ENCODE measurements around the gene FAM163A. TPM values are rescaled to one million over a fixed set of nuclear protein-coding genes. Genes with fewer than 3 reads are reported as not detected.
"Not testable (repeated sequence)": the region's sequence is repeated elsewhere in the genome, so short reads cannot be mapped to it uniquely, and the experiment has no call there.

Gene FAM163A
- total RNA-seq, 4 donors from 2014 or later, result 0.21 TPM; not detected in 3

GRCh38 chr1:179848233-179848632 is 105.1 kb downstream of the FAM163A start:
- H3K27ac ChIP-seq, result no peak overlapping the region
- H3K27me3 ChIP-seq, result no peaks in the 10 kb centered on the region
- H3K4me1 ChIP-seq, result no peaks in the 10 kb centered on the region
- intact Hi-C loops (cut with DNase I; ENCODE audit: low total_unique reads), result no loop called here
- no peak overlapping the region for H3K4me3 ChIP-seq
- DNase-seq, result no peak
- H3K9me3 ChIP-seq, result no peaks in the 10 kb centered on the region
- TF ChIP-seq POLR2A (IDR thresholded peaks at IDR 0.05) (no peak), CTCF (IDR thresholded peaks at IDR 0.05) (no peak)
- no peaks in the 10 kb centered on the region for H3K36me3 ChIP-seq

- no peak for DNase-seq
- H3K27ac ChIP-seq, result no peak overlapping the region
- no peaks in the 10 kb centered on the region for H3K9me3 ChIP-seq
- H3K4me1 ChIP-seq, result no peaks in the 10 kb centered on the region
- H3K4me3 ChIP-seq, result no peak overlapping the region
- intact Hi-C loops (cut with DNase I; ENCODE audit: low total_unique reads), result no loop called here
- TF ChIP-seq POLR2A (IDR thresholded peaks at IDR 0.05) (no peak), CTCF (IDR thresholded peaks at IDR 0.05) (no peak)
- H3K36me3 ChIP-seq, result no peaks in the 10 kb centered on the region
- H3K27me3 ChIP-seq, result no peaks in the 10 kb centered on the region
Observed at GRCh38 chr1:179853102-179853501, 110.0 kb downstream of the FAM163A start.

GRCh38 chr1:179855831-179856230 is 112.7 kb downstream of the FAM163A start:
- H3K4me3 ChIP-seq; H3K27ac ChIP-seq; H3K9me3 ChIP-seq; H3K4me1 ChIP-seq; H3K36me3 ChIP-seq; H3K27me3 ChIP-seq; intact Hi-C loops (cut with DNase I; ENCODE audit: low total_unique reads); DNase-seq: not testable (repeated sequence)

DNA sequence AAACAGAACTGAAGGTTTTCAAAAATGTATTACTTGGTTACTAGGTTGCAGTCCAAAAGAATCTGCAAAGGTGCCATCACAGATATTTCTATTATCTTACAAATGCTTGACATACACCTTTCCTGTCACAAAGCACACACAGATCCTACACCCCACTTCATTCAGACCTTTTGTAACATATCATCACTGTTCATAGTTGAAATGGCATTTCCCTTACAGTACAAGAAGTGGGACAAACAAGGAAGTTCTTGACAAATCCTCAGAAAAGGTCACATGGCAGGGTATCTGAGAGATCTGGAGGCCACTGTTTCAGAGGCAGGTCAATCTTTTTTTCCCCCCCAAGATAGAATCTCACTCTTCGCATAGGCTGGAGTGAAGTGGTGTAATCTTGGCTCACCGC is 113.2 kb downstream of the FAM163A start:
- intact Hi-C loops (cut with DNase I; ENCODE audit: low total_unique reads), result no loop called here
- H3K9me3 ChIP-seq, result no peaks in the 10 kb centered on the region
- TF ChIP-seq POLR2A (IDR thresholded peaks at IDR 0.05), result no peak
- no peak for DNase-seq
- no peaks in the 10 kb centered on the region for H3K4me1 ChIP-seq
- no peaks in the 10 kb centered on the region for H3K27me3 ChIP-seq
- H3K36me3 ChIP-seq, result no peaks in the 10 kb centered on the region
- no peak overlapping the region for H3K27ac ChIP-seq
- H3K4me3 ChIP-seq, result no peak overlapping the region

GRCh38 chr1:179857009-179857408 is 113.9 kb downstream of the FAM163A start:
- no peak for DNase-seq
- Histone ChIP-seq H3K27ac (no peak overlapping the region), H3K36me3 (no peaks in the 10 kb centered on the region), H3K4me1 (no peaks in the 10 kb centered on the region), H3K27me3 (no peaks in the 10 kb centered on the region), H3K4me3 (no peak overlapping the region), H3K9me3 (no peaks in the 10 kb centered on the region)
- intact Hi-C loops (cut with DNase I; ENCODE audit: low total_unique reads), result no loop called here
- TF ChIP-seq CTCF (IDR thresholded peaks at IDR 0.05), result no peak
- TF ChIP-seq POLR2A (IDR thresholded peaks at IDR 0.05), result no peak

DNA sequence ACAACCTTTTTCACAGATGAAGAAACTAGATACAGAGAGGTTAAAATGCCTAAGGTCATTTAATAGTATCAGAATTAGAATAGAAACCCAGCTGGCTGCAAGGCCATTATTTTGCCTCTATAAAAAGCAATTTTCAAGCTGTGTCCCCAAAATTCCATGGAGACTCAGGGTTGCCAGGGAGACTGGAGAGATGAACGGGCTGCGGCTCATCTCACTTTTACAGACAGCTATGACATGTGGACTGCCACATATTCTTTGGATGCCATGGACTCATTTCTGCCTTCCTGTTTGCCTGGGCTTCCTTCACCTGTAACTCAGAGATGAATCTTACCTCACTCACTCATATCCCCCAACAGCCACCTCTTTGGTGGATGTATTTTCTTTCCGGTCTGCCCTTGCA is 117.6 kb downstream of the FAM163A start:
- no peak overlapping the region for H3K27ac ChIP-seq
- intact Hi-C loops (cut with DNase I; ENCODE audit: low total_unique reads), result no loop called here
- DNase-seq, result no peak
- no peak overlapping the region for H3K4me3 ChIP-seq
- TF ChIP-seq CTCF (IDR thresholded peaks at IDR 0.05), result no peak
- TF ChIP-seq POLR2A (IDR thresholded peaks at IDR 0.05), result no peak
- H3K36me3 ChIP-seq, result no peaks in the 10 kb centered on the region
- H3K4me1 ChIP-seq, result no peaks in the 10 kb centered on the region
- H3K27me3 ChIP-seq, result no peaks in the 10 kb centered on the region
- H3K9me3 ChIP-seq, result no peaks in the 10 kb centered on the region

Measured in uterus (tissue), 4 donors.